ENCODE data around the gene TTC33.

- TF ChIP-seq POLR2AphosphoS5 (IDR thresholded peaks at IDR 0.05): no peak
- no peak for TF ChIP-seq EP300 (IDR thresholded peaks at IDR 0.05; ENCODE audit: low read depth)
- TF ChIP-seq CTCF (IDR thresholded peaks at IDR 0.05): no peak
These were observed 264.1 kb downstream of the TTC33 start for GRCh38 chr5:40491644-40492043.
